Right cardiac atrium (tissue), 5 donors: Measurements from ENCODE around the gene UBE2R2. TPM values are rescaled to one million over a fixed set of nuclear protein-coding genes. Genes with fewer than 3 reads are reported as not detected.
A peak's percentile ranks its signal among the peaks of the same experiment; 100 is the strongest.
"Not testable (repeated sequence)": the region's sequence is repeated elsewhere in the genome, so short reads cannot be mapped to it uniquely, and the experiment has no call there.

ENCODE experiments used
- ATAC-seq, 2 donors: fragments of 200-7000 bp; cut with Tn5 transposase; one replicate each; pipeline versions ENCODE4 v1.8.0 to v1.9.1; 2020; ENCODE audit warnings: moderate library complexity in 2 of 2, mild to moderate bottlenecking in 1 of 2
- DNase-seq, 3 donors: peaks; one replicate each; pipeline ENCODE4 v3.0.0-alpha.2; 2020
- H3K27ac ChIP-seq: one replicate; pipeline ENCODE4 v1.5.1; 2013; ENCODE audit warnings: mild to moderate bottlenecking, low read length, control low read depth, moderate library complexity
- H3K27me3 ChIP-seq: one replicate; pipeline ENCODE4 v1.6.1; 2013; ENCODE audit not compliant: control insufficient read depth, insufficient read depth
- H3K4me1 ChIP-seq: one replicate; pipeline ENCODE4 v1.6.1; 2013; ENCODE audit warnings: low read length; ENCODE audit not compliant: control insufficient read depth, insufficient read depth
- H3K4me3 ChIP-seq: one replicate; pipeline ENCODE4 v1.5.1; 2013; ENCODE audit warnings: low read length, control low read depth
- H3K9me3 ChIP-seq: one replicate; pipeline ENCODE4 v1.6.1; 2013; ENCODE audit warnings: low read length; ENCODE audit not compliant: control insufficient read depth
- WGBS: extraction: QIAGEN DNeasy Blood & Tissue Kit; methylation state at CpG from one replicate; pipeline ENCODE4 v1.1.7; 2013; 5-methylcytosine and 5-hydroxymethylcytosine counted together
- intact Hi-C, 4 donors: fragments of 100-400 bp; cut with DNase I; formaldehyde crosslinking; loops; one replicate each; pipeline versions ENCODE4 v1.11.0 to v1.14.0; 2022 to 2023
- polyA plus RNA-seq: library from polyadenylated mRNA; stranded (reverse); fragments of 200-250 nt; gene quantifications from one replicate; pipeline ENCODE4 v1.2.3, GENCODE V29; 2013
- total RNA-seq, 4 donors: library from RNA; stranded (reverse); fragmentation: NEBNext Ultra II Directional; extraction: Animal tissue kit (Norgen Biotek cat#: 25700); gene quantifications; one replicate each; pipeline ENCODE4 v1.2.1, GENCODE V29; 2021
- donor health status: healthy with polysubstance abuse.
- donor health status: DM: no; HTN: yes; CAD: no.
- donor health status: DM: no; HTN: no; CAD: no.
- donor health status: DM: no; HTN: yes; CAD: no; lungs with severe emphysema.
- donor health status: DM: yes; HTN: yes; CAD: no.

UBE2R2 gene
- total and polyA plus RNA-seq, 5 donors, result 23.9 to 43.8 (median 37.0) TPM

DNA sequence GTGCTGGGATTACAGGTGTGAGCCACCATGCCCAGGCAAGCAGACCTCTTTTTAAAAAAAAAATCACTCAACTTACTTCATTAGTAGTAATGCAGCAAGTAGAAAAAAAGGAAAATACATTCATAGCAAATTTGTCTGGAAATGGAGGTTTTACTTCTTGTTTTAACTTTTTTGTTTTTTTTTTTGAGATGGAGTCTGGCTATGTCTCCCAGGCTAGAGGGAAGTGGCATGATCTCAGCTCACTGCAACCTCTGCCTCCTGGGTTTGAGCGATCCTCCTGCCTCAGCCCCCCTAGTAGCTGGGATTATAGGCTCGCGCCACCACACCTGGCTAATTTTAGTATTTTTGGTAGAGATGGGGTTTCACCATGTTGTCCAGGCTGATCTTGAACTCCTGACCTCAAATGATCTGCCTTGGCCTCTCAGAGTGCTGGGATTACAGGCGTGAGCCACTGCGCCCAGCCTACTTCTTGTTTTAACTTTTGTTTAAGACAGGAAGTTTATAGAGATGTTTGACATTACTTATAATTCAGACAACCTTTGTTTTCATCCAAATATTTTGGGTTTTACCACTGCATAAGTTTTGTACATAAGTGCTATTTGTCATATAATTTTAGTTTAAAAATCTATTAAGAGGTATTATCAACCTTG is 26.5 kb downstream of the UBE2R2 start:
- 85% methylated on average over 5 of the region's 5 CpGs for WGBS
- no peak for DNase-seq

DNA sequence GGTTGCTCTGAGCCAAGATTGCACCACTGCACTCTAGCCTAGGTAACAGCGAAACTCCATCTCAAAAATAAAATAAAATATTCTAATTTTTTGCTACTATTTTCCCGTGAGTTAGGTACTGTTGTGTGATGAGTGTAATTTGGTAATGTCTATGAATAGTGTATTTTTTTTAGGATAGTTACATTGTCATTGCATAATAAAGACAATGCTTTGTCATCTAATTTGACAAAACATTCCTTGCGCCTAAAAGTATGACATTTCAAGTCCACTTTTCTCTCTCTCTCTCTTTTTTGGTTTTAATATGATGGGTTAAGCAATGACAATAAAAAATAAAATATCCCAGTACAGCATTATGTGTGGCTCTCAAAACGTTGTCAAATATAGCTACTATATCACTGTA is 29.3 kb downstream of the UBE2R2 start:
- ATAC-seq, result no peak
- Histone ChIP-seq H3K9me3 (no peaks in the 10 kb centered on the region), H3K4me1 (peaks cover 6% of the 10 kb centered on the region), H3K27ac (no peak overlapping the region), H3K27me3 (no peaks in the 10 kb centered on the region), H3K4me3 (no peak overlapping the region)
- no peak for DNase-seq
- 75% methylated on average over 4 of the region's 4 CpGs for WGBS
- intact Hi-C loops, result loop anchor here in 1 of 4 donors (2.0 kb wide), 1 partner anchor 27 kb away; no protein-coding TSS in a partner anchor

More for the DNA sequence above, 26.5 kb downstream of the UBE2R2 start:
- intact Hi-C loops, result no loop called here
- no peak overlapping the region for H3K27ac ChIP-seq
- H3K9me3 ChIP-seq, result no peaks in the 10 kb centered on the region
- no peak overlapping the region for H3K4me3 ChIP-seq
- H3K4me1 ChIP-seq, result peaks cover 5% of the 10 kb centered on the region
- no peaks in the 10 kb centered on the region for H3K27me3 ChIP-seq
- ATAC-seq, result no peak

DNA sequence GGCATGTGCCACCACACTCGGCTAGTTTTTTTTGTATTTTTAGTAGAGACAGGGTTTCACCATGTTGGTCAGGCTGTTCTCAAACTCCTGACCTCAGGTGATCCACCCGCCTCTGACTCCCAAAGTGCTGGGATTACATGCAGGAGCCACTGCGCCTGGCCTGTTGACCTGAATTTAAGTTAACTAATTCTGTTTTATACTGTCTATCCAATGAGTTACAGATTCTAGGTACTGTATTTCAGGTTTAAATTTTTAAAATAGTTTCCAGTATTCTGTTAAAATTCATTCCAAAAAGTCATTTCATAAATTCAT is 30.9 kb downstream of the UBE2R2 start:
- not testable (repeated sequence) for H3K9me3 ChIP-seq, H3K27me3 ChIP-seq, H3K27ac ChIP-seq, ATAC-seq, H3K4me3 ChIP-seq, DNase-seq
- intact Hi-C loops, result loop anchor here in 1 of 4 donors (2.0 kb wide), 1 partner anchor 29 kb away; no protein-coding TSS in a partner anchor
- 98% methylated on average over 3 of the region's 3 CpGs for WGBS
- H3K4me1 ChIP-seq, result peaks cover 12% of the 10 kb centered on the region

DNA sequence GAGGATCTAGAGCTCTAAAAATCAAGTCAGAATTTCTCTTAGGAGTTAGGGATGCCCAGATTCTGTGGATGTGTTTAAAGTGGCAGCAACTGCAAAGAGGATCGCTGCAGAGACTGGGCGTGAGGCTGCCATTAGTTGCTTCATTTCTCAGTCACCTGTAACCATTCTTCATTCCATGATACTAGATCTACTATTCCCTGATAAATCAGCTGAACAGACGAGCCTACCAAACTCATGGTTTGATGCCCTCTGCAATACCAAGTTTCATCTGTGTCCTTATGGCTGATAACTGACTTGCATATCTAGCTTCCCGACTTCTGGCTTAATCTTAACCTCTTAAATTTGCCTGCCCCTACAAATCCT is 33.3 kb downstream of the UBE2R2 start:
- intact Hi-C loops, result loop anchor here in 2 of 4 donors (5.0 kb wide), 2 partner anchors 33 to 38 kb away; partner anchors contain the start of gene UBE2R2 (in 1 of the 2)
- Histone ChIP-seq H3K4me1 (peaks cover 9% of the 10 kb centered on the region), H3K9me3 (no peaks in the 10 kb centered on the region), H3K4me3 (no peak overlapping the region), H3K27me3 (no peaks in the 10 kb centered on the region), H3K27ac (no peak overlapping the region)
- 64% methylated on average over 4 of the region's 4 CpGs for WGBS
- DNase-seq, result no peak
- no peak for ATAC-seq

DNA sequence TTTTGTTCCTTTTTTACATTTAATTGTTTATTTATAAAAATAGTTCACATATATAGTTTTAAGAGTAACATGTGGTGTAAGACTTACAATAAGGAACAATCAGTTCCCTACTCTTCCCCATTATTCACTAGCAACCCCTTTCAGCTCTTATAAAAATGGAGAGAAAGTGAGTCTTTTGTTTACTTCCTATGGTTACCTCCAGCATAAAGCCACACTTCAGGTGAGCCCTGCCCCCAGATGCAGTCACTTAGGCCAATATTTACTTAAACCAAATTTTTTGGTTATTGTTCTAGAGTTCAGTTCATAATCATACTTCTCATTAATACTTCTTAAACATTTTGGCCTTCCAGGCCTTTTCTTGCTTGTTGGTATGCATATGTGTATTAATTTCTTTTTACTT is 33.7 kb downstream of the UBE2R2 start:
- Histone ChIP-seq H3K9me3 (no peaks in the 10 kb centered on the region), H3K4me3 (no peak overlapping the region), H3K27ac (no peak overlapping the region), H3K4me1 (peaks cover 9% of the 10 kb centered on the region), H3K27me3 (no peaks in the 10 kb centered on the region)
- ATAC-seq, result no peak
- no peak for DNase-seq
- intact Hi-C loops, result loop anchor here in 2 of 4 donors (5.0 kb wide), 2 partner anchors 33 to 38 kb away; partner anchors contain the start of gene UBE2R2 (in 1 of the 2)

DNA sequence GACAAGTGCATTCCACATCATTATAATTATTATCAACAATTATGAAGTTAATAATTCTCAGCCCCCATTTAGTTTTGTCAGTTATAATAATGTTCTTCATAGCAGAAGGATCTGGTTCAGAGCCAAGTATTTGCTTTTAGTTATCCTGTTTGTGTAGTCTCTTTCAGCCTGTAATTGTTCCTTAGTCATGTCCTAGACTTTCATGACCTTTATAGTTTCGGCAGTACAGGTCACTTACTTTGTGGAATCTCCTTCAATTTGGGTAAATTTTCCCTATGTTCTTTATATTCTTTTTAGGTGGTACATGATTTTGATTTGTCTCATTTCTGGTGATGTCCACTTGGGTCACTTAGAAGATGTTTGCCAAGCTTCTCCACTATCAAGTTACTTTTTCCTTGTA is 34.3 kb downstream of the UBE2R2 start:
- no peak for ATAC-seq
- no peak for DNase-seq
- intact Hi-C loops, result loop anchor here in 2 of 4 donors (5.0 kb wide), 2 partner anchors 34 to 39 kb away; partner anchors contain the start of gene UBE2R2 (in 1 of the 2)
- H3K4me1 ChIP-seq, result peaks cover 9% of the 10 kb centered on the region
- H3K27me3 ChIP-seq, result no peaks in the 10 kb centered on the region
- H3K9me3 ChIP-seq, result no peaks in the 10 kb centered on the region
- H3K27ac ChIP-seq, result no peak overlapping the region
- WGBS, result 50% methylated on average over 1 of the region's 1 CpG
- no peak overlapping the region for H3K4me3 ChIP-seq

DNA sequence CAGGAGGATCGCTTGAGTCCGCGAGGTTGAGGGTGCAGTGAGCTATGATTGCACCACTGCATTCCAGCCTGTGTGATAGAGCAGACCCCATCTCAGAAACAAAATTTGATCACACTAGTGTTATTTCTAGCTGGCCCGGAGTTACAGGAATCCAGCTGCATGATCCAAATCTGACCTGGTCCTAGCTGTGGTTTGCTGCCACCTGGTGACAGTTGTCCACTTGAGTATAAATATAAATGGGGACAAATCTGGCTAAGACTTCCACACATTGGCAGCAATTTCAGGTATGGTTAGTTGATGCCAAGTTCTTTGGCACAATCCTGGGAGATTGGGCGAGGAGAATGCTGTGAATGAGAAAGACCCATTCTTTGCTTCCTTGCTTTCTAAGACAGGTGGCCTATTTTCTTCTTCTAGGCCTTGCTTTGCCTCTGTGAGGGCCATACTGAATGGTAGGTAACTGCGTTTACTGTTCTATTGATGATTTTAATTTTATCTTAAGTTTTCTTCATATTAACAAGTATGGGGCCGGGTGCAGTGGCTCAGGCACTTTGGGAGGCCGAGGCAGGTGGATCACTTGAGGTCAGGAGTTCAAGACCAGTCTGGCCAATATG is 35.4 kb downstream of the UBE2R2 start:
- intact Hi-C loops, result loop anchor here in 3 of 4 donors (2.0 to 5.0 kb wide), 3 partner anchors 35 to 40 kb away; partner anchors contain the start of gene UBE2R2 (in 1 of the 3)
- ATAC-seq (peak; percentile 78 to 82), DNase-seq (peak; percentile 65 to 88 (median 75))
- 62% methylated on average over 8 of the region's 8 CpGs for WGBS
- Histone ChIP-seq H3K4me1 (peaks cover 9% of the 10 kb centered on the region), H3K9me3 (no peaks in the 10 kb centered on the region), H3K4me3 (no peak overlapping the region), H3K27ac (no peak overlapping the region), H3K27me3 (no peaks in the 10 kb centered on the region)

DNA sequence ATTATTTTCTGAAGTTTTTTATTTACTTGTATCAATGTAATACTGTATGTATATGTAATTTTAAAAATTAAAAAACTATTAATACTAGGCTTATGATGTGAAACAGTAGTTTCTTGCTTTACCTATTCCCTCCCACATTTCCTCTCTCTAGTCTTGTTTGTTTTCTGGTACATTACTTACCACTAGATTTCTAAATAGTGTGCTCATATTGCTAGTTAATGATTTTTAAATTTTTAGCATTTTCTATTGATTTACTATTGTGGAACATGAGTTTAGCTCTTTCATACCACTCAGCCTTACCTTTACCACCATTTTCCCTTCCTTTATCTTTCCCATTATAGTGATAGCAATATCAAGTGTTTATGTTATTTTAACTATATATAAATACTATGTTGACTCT is 39.3 kb downstream of the UBE2R2 start:
- Histone ChIP-seq H3K9me3 (no peaks in the 10 kb centered on the region), H3K4me3 (no peak overlapping the region), H3K27me3 (no peaks in the 10 kb centered on the region), H3K27ac (no peak overlapping the region), H3K4me1 (peaks cover 6% of the 10 kb centered on the region)
- intact Hi-C loops, result no loop called here
- no peak for DNase-seq
- ATAC-seq, result no peak

DNA sequence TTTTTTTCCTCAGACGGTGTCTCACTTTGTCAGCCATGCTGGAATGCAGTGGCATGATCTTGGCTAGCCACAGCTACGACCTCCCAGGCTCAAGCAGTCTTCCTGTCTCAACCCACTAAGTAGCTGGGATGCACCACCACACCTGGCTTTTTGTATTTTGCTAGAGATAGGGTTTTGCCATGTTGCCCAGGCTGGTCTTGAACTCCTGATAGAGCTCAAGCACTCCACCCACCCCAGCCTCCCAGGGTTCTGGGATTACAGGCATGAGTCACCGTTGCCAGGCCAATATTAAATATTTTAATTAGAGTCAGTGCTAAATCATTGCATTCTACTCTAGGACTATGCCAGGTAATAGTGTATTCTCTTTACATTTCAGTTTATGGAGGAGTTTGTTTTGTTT is 41.5 kb downstream of the UBE2R2 start:
- WGBS, result 75% methylated on average over 3 of the region's 3 CpGs
- no peak overlapping the region for H3K27ac ChIP-seq
- intact Hi-C loops, result no loop called here
- no peak for ATAC-seq
- H3K4me1 ChIP-seq, result no peaks in the 10 kb centered on the region
- no peaks in the 10 kb centered on the region for H3K27me3 ChIP-seq
- DNase-seq, result no peak
- no peaks in the 10 kb centered on the region for H3K9me3 ChIP-seq
- no peak overlapping the region for H3K4me3 ChIP-seq

DNA sequence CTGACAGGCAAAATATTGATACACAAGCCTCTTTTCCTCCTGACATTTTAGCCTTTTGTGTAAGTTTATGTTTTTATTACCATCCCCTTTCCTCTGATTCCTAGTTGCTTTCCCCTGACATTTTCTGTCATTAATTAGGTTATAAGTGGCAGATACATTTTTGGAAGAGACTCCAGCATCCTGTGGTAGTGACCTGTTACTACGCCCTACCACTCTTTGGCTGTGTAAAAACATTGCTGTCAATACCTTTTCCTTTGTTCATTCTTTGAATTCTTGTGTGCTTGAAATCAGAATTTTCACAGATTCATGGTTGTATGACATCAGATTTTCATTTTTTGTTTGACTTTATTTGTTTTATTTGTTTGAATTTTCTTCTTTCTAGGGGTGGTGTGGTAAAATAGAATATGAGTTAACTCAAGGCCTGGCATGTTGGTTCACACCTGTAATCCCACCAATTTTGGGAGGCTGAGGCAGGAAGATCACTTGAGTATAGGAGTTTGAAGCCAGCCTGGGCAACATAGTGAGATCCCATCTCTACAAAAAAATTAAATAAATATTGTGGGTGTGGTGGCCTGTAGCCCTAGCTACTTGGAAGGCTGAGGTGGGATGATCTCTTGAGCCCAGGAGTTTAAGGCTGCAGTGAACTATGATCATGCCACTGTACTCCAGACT is 43.4 kb downstream of the UBE2R2 start:
- H3K9me3 ChIP-seq, result no peaks in the 10 kb centered on the region
- 84% methylated on average over 1 of the region's 1 CpG for WGBS
- no peak overlapping the region for H3K4me3 ChIP-seq
- no peak for ATAC-seq
- no peak overlapping the region for H3K27ac ChIP-seq
- no peaks in the 10 kb centered on the region for H3K4me1 ChIP-seq
- no peak for DNase-seq
- H3K27me3 ChIP-seq, result no peaks in the 10 kb centered on the region
- intact Hi-C loops, result no loop called here

DNA sequence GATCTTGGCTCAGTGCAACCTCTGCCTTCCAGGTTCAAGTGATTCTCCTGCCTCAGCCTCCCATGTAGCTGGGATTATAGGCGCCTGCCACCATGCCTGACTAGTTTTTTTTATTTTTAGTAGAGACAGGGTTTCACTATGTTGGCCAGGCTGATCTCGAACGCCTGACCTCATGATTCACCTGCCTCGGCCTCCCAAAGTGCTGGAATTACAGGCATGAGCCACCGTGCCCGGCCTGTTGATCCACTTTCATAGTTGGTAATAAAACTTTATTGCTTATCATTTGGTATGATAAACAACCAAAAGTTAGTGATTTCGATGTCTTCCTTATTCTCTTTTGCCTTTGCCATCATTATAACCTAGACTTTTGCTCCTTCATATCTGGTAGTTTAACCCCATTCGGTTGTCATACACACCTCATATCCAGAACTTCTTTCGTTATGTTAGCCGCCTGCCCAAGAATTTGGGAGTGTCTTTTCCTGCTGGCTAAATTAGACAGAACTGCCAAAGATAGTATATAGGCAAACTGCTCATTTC is 45.0 kb downstream of the UBE2R2 start:
- no peaks in the 10 kb centered on the region for H3K27me3 ChIP-seq
- ATAC-seq (no peak), DNase-seq (no peak)
- WGBS, result 85% methylated on average over 10 of the region's 10 CpGs
- intact Hi-C loops, result no loop called here
- H3K27ac ChIP-seq, result no peak overlapping the region
- H3K4me1 ChIP-seq, result no peaks in the 10 kb centered on the region
- no peak overlapping the region for H3K4me3 ChIP-seq
- no peaks in the 10 kb centered on the region for H3K9me3 ChIP-seq
